ENCODE data around the gene PTPDC1. TPM values are rescaled to one million over a fixed set of nuclear protein-coding genes. Genes with fewer than 3 reads are reported as not detected.

Gene PTPDC1
- total and polyA plus RNA-seq, 2 experiments from 2014 or later = 3.3 to 11.8 TPM

GRCh38 chr9:94120854-94121376, 36.7 kb downstream of the PTPDC1 start:
- Histone ChIP-seq H3K27ac (no peak overlapping the region), H3K4me3 (no peak overlapping the region), H3K27me3 (no peaks in the 10 kb centered on the region), H3K4me1 (ENCODE audit: low read depth) (no peaks in the 10 kb centered on the region), H3K9me3 (ENCODE audit: low read depth) (no peaks in the 10 kb centered on the region), H3K36me3 (no peaks in the 10 kb centered on the region)
- TF ChIP-seq CTCF (IDR thresholded peaks at IDR 0.05; ENCODE audit: low read depth, low read length) = no peak
- no peak for DNase-seq (ENCODE audit: low read depth in 1 of 2, low spot score in 1 of 2)

- no peaks in the 10 kb centered on the region for H3K4me1 ChIP-seq (ENCODE audit: low read depth)
- no peaks in the 10 kb centered on the region for H3K9me3 ChIP-seq (ENCODE audit: low read depth)
- no peaks in the 10 kb centered on the region for H3K36me3 ChIP-seq
- no peak for TF ChIP-seq CTCF (IDR thresholded peaks at IDR 0.05; ENCODE audit: low read depth, low read length)
- no peak overlapping the region for H3K27ac ChIP-seq
- H3K4me3 ChIP-seq = no peak overlapping the region
- no peaks in the 10 kb centered on the region for H3K27me3 ChIP-seq
- DNase-seq (ENCODE audit: low read depth in 1 of 2, low spot score in 1 of 2) = no peak
Observed at GRCh38 chr9:94126844-94127243, 42.6 kb downstream of the PTPDC1 start.

- TF ChIP-seq CTCF (IDR thresholded peaks at IDR 0.05; ENCODE audit: low read depth, low read length) = no peak
- Histone ChIP-seq H3K4me3 (no peak overlapping the region), H3K9me3 (ENCODE audit: low read depth) (no peaks in the 10 kb centered on the region)
Observed at GRCh38 chr9:94127806-94128205, 43.5 kb downstream of the PTPDC1 start.

GRCh38 chr9:94128580-94128979, 44.3 kb downstream of the PTPDC1 start:
- no peaks in the 10 kb centered on the region for H3K36me3 ChIP-seq
- no peak overlapping the region for H3K27ac ChIP-seq
- no peak for DNase-seq (ENCODE audit: low read depth in 1 of 2, low spot score in 1 of 2)
- no peaks in the 10 kb centered on the region for H3K27me3 ChIP-seq
- H3K4me1 ChIP-seq (ENCODE audit: low read depth) = no peaks in the 10 kb centered on the region
- H3K4me3 ChIP-seq = no peak overlapping the region
- TF ChIP-seq CTCF (IDR thresholded peaks at IDR 0.05; ENCODE audit: low read depth, low read length) = no peak
- no peaks in the 10 kb centered on the region for H3K9me3 ChIP-seq (ENCODE audit: low read depth)

More at GRCh38 chr9:94127806-94128205, 43.5 kb downstream of the PTPDC1 start:
- no peaks in the 10 kb centered on the region for H3K27me3 ChIP-seq
- DNase-seq (ENCODE audit: low read depth in 1 of 2, low spot score in 1 of 2) = peak in 1 of 2 donors; percentile 95
- no peaks in the 10 kb centered on the region for H3K36me3 ChIP-seq
- no peak overlapping the region for H3K27ac ChIP-seq
- no peaks in the 10 kb centered on the region for H3K4me1 ChIP-seq (ENCODE audit: low read depth)

GRCh38 chr9:94134629-94135028, 50.4 kb downstream of the PTPDC1 start:
- Histone ChIP-seq H3K4me1 (ENCODE audit: low read depth) (no peaks in the 10 kb centered on the region), H3K27ac (no peak overlapping the region), H3K9me3 (ENCODE audit: low read depth) (no peaks in the 10 kb centered on the region), H3K4me3 (no peak overlapping the region), H3K27me3 (no peaks in the 10 kb centered on the region), H3K36me3 (no peaks in the 10 kb centered on the region)
- DNase-seq (ENCODE audit: low read depth in 1 of 2, low spot score in 1 of 2) = no peak
- no peak for TF ChIP-seq CTCF (IDR thresholded peaks at IDR 0.05; ENCODE audit: low read depth, low read length)

Measured in cardiac muscle cell (in vitro differentiated cells and primary cell).